ENCODE data around the gene FBXW8. TPM values are rescaled to one million over a fixed set of nuclear protein-coding genes. Genes with fewer than 3 reads are reported as not detected.

FBXW8 gene
- total RNA-seq, 2 donors from 2014 or later: 12.6 to 25.0 TPM

GRCh38 chr12:116887244-116887643, 23.5 kb upstream of the FBXW8 start:
- DNase-seq (ENCODE audit: low spot score): no peak
- Histone ChIP-seq H3K9me3 (no peaks in the 10 kb centered on the region), H3K36me3 (no peaks in the 10 kb centered on the region), H3K27me3 (replicated peaks; ENCODE audit: insufficient read depth) (no peaks in the 10 kb centered on the region), H3K4me1 (ENCODE audit: control insufficient read depth in 1 of 2, low read depth in 2 of 2) (peaks cover 0 to 5% of the 10 kb centered on the region in 2 donors), H3K27ac (no peak overlapping the region), H3K4me3 (no peak overlapping the region)
- ATAC-seq (ENCODE audit: insufficient number of reproducible peaks, low FRiP score, low read depth): no peak
- no peak for TF ChIP-seq CTCF (IDR thresholded peaks at IDR 0.05)

DNA sequence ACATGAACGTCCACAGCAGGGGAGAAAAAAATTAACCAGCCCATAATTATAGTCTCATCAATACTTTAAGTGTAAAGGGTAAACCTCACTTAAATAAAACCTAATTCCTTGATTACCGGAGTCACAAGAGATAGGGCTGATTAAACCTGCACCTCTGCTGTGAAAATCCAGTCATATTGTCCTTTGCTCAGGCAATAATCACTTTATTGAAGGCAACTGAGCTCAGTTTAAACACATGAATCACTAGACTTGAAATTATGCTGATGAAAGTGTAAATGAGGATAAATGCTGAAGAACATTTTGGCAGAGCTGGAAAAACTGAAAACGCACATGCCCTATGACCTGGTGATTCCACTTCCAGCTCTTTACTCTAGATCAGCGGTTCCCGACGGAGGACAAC, 22.9 kb upstream of the FBXW8 start:
- H3K36me3 ChIP-seq: no peaks in the 10 kb centered on the region
- ATAC-seq (ENCODE audit: insufficient number of reproducible peaks, low FRiP score, low read depth) (no peak), DNase-seq (ENCODE audit: low spot score) (no peak)
- H3K9me3 ChIP-seq: no peaks in the 10 kb centered on the region
- H3K27ac ChIP-seq: no peak overlapping the region
- no peak for TF ChIP-seq CTCF (IDR thresholded peaks at IDR 0.05)
- H3K4me1 ChIP-seq (ENCODE audit: control insufficient read depth in 1 of 2, low read depth in 2 of 2): no peaks in the 10 kb centered on the region
- H3K27me3 ChIP-seq (replicated peaks; ENCODE audit: insufficient read depth): no peaks in the 10 kb centered on the region
- H3K4me3 ChIP-seq: no peak overlapping the region

- ATAC-seq (ENCODE audit: insufficient number of reproducible peaks, low FRiP score, low read depth): no peak
- no peaks in the 10 kb centered on the region for H3K36me3 ChIP-seq
- no peaks in the 10 kb centered on the region for H3K4me1 ChIP-seq (ENCODE audit: control insufficient read depth in 1 of 2, low read depth in 2 of 2)
- no peaks in the 10 kb centered on the region for H3K9me3 ChIP-seq
- no peak overlapping the region for H3K4me3 ChIP-seq
- no peak overlapping the region for H3K27ac ChIP-seq
- H3K27me3 ChIP-seq (replicated peaks; ENCODE audit: insufficient read depth): no peaks in the 10 kb centered on the region
- DNase-seq (ENCODE audit: low spot score): no peak
- TF ChIP-seq CTCF (IDR thresholded peaks at IDR 0.05): no peak
These were observed 20.4 kb upstream of the FBXW8 start for GRCh38 chr12:116890330-116890729.

DNA sequence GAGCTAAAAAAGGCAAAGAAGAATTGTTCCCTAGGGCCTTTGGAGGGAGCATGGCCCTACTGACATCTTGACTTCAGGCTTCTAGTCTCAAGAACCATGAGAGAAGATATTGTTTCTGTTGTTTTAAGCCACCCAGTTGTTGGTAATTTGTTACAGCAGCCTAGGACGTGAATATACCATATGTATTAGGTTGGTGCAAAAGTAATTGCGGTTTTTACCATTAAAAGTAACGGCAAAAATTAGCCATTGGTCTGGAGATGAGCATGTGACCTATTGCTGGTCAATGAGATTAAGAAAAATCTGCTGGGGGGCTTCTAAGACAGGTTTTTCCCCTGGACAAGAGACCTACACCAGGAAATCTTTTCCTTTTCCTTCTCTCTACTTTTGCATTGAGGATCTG, 19.7 kb upstream of the FBXW8 start:
- no peaks in the 10 kb centered on the region for H3K9me3 ChIP-seq
- H3K27me3 ChIP-seq (replicated peaks; ENCODE audit: insufficient read depth): no peaks in the 10 kb centered on the region
- ATAC-seq (ENCODE audit: insufficient number of reproducible peaks, low FRiP score, low read depth): no peak
- no peak for DNase-seq (ENCODE audit: low spot score)
- no peak for TF ChIP-seq CTCF (IDR thresholded peaks at IDR 0.05)
- no peak overlapping the region for H3K27ac ChIP-seq
- H3K4me1 ChIP-seq (ENCODE audit: control insufficient read depth in 1 of 2, low read depth in 2 of 2): no peaks in the 10 kb centered on the region
- H3K36me3 ChIP-seq: no peaks in the 10 kb centered on the region
- H3K4me3 ChIP-seq: no peak overlapping the region

GRCh38 chr12:116892349-116893140, 18.2 kb upstream of the FBXW8 start:
- ATAC-seq (ENCODE audit: insufficient number of reproducible peaks, low FRiP score, low read depth) (no peak), DNase-seq (ENCODE audit: low spot score) (no peak)
- Histone ChIP-seq H3K9me3 (no peaks in the 10 kb centered on the region), H3K4me1 (ENCODE audit: control insufficient read depth in 1 of 2, low read depth in 2 of 2) (no peaks in the 10 kb centered on the region), H3K4me3 (no peak overlapping the region), H3K27ac (no peak overlapping the region), H3K36me3 (no peaks in the 10 kb centered on the region), H3K27me3 (replicated peaks; ENCODE audit: insufficient read depth) (no peaks in the 10 kb centered on the region)
- TF ChIP-seq CTCF (IDR thresholded peaks at IDR 0.05): no peak

All from thoracic aorta (tissue), 2 donors.